Measurements from ENCODE around the gene ARHGAP12.

ARHGAP12 gene

GRCh38 chr10:31871266-31872065, 57.2 kb downstream of the ARHGAP12 start:
- no peak for DNase-seq

GRCh38 chr10:31867646-31868045, 61.0 kb downstream of the ARHGAP12 start:
- DNase-seq: no peak

GRCh38 chr10:31866118-31866670, 62.4 kb downstream of the ARHGAP12 start:
- no peak for DNase-seq

GRCh38 chr10:31864834-31865518, 63.7 kb downstream of the ARHGAP12 start:
- DNase-seq: no peak

GRCh38 chr10:31855033-31855432, 73.6 kb downstream of the ARHGAP12 start:
- no peak for DNase-seq

GRCh38 chr10:31853629-31854028, 75.0 kb downstream of the ARHGAP12 start:
- no peak for DNase-seq

GRCh38 chr10:31851216-31851615, 77.4 kb downstream of the ARHGAP12 start:
- no peak for DNase-seq

- no peak for DNase-seq
These were observed 81.1 kb downstream of the ARHGAP12 start for GRCh38 chr10:31847515-31847914.

GRCh38 chr10:31838709-31839108, 89.9 kb downstream of the ARHGAP12 start:
- no peak for DNase-seq

GRCh38 chr10:31838065-31838464, 90.6 kb downstream of the ARHGAP12 start:
- no peak for DNase-seq

GRCh38 chr10:31836569-31837406, 91.8 kb downstream of the ARHGAP12 start:
- no peak for DNase-seq

GRCh38 chr10:31833753-31834152, 94.9 kb downstream of the ARHGAP12 start:
- no peak for DNase-seq

GRCh38 chr10:31832261-31832660, 96.4 kb downstream of the ARHGAP12 start:
- no peak for DNase-seq

GRCh38 chr10:31830887-31831286, 97.7 kb downstream of the ARHGAP12 start:
- no peak for DNase-seq

- no peak for DNase-seq
These were observed 98.9 kb downstream of the ARHGAP12 start for GRCh38 chr10:31829776-31830175.

GRCh38 chr10:31823358-31823757, 105.3 kb downstream of the ARHGAP12 start:
- no peak for DNase-seq

- no peak for DNase-seq
These were observed 105.9 kb downstream of the ARHGAP12 start for GRCh38 chr10:31822616-31823318.

GRCh38 chr10:31822150-31822549, 106.5 kb downstream of the ARHGAP12 start:
- DNase-seq: no peak

- no peak for DNase-seq
These were observed 107.8 kb downstream of the ARHGAP12 start for GRCh38 chr10:31820778-31821369.

- no peak for DNase-seq
These were observed 108.5 kb downstream of the ARHGAP12 start for GRCh38 chr10:31820096-31820495.

GRCh38 chr10:31819391-31819820, 109.2 kb downstream of the ARHGAP12 start:
- DNase-seq: no peak

GRCh38 chr10:31816318-31816717, 112.3 kb downstream of the ARHGAP12 start:
- no peak for DNase-seq
